Measurements from ENCODE around the gene SSB.

DNA sequence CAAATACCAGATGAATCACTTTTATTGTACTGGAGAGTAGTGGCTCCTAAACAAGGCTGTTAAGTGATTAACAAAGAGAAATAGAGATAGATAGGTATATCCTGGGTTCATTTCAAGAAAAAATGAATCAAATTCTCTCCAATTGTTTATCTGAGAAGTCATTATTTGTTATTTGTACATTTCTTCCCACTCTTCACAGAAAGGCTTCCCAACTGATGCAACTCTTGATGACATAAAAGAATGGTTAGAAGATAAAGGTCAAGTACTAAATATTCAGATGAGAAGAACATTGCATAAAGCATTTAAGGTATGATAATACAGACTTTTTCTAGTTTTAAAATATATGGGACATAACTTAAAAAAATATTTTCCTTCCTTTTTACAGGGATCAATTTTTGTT, 7.9 kb downstream of the SSB start:
- TF ChIP-seq, protein P1, sequence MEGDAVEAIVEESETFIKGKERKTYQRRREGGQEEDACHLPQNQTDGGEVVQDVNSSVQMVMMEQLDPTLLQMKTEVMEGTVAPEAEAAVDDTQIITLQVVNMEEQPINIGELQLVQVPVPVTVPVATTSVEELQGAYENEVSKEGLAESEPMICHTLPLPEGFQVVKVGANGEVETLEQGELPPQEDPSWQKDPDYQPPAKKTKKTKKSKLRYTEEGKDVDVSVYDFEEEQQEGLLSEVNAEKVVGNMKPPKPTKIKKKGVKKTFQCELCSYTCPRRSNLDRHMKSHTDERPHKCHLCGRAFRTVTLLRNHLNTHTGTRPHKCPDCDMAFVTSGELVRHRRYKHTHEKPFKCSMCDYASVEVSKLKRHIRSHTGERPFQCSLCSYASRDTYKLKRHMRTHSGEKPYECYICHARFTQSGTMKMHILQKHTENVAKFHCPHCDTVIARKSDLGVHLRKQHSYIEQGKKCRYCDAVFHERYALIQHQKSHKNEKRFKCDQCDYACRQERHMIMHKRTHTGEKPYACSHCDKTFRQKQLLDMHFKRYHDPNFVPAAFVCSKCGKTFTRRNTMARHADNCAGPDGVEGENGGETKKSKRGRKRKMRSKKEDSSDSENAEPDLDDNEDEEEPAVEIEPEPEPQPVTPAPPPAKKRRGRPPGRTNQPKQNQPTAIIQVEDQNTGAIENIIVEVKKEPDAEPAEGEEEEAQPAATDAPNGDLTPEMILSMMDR (IDR thresholded peaks at IDR 0.05): no peak
- no peak for TF ChIP-seq POLR2A (IDR thresholded peaks at IDR 0.05; ENCODE audit: low read depth)
